CMK (cell line): ENCODE data around the gene PHLPP2.
"Not testable (repeated sequence)": the region's sequence is repeated elsewhere in the genome, so short reads cannot be mapped to it uniquely, and the experiment has no call there.

Experiments
- DNase-seq: peaks from one replicate; pipeline ENCODE4 v3.0.0-alpha.2; 2010; ENCODE audit warnings: low read depth

Gene PHLPP2

GRCh38 chr16:71614956-71615355 lies 109.5 kb downstream of the PHLPP2 start:
- not testable (repeated sequence) for DNase-seq

GRCh38 chr16:71610936-71611871 lies 113.3 kb downstream of the PHLPP2 start:
- peak; percentile 38 for DNase-seq

GRCh38 chr16:71610447-71610846 lies 114.1 kb downstream of the PHLPP2 start:
- no peak for DNase-seq

- DNase-seq: no peak
These were observed 115.4 kb downstream of the PHLPP2 start for GRCh38 chr16:71609066-71609465.

- no peak for DNase-seq
These were observed 123.7 kb downstream of the PHLPP2 start for GRCh38 chr16:71600822-71601221.

GRCh38 chr16:71598426-71598825 lies 126.1 kb downstream of the PHLPP2 start:
- DNase-seq: not testable (repeated sequence)

- DNase-seq: not testable (repeated sequence)
These were observed 129.1 kb downstream of the PHLPP2 start for GRCh38 chr16:71595340-71595826.
